C4-2B (cell line): ENCODE measurements around the gene EPB41.

Experiments
- ZFX ChIP-seq: fragments of 450-650 bp; IDR thresholded peaks from 2 replicates; pipeline ENCODE4 v1.6.1; 2017
- TF ChIP-seq, protein P1 (sequence below): fragments of 450-650 bp; conservative IDR thresholded peaks from 2 replicates; pipeline ENCODE4 v1.5.1; 2017; ENCODE audit warnings: mild to moderate bottlenecking

DNA sequence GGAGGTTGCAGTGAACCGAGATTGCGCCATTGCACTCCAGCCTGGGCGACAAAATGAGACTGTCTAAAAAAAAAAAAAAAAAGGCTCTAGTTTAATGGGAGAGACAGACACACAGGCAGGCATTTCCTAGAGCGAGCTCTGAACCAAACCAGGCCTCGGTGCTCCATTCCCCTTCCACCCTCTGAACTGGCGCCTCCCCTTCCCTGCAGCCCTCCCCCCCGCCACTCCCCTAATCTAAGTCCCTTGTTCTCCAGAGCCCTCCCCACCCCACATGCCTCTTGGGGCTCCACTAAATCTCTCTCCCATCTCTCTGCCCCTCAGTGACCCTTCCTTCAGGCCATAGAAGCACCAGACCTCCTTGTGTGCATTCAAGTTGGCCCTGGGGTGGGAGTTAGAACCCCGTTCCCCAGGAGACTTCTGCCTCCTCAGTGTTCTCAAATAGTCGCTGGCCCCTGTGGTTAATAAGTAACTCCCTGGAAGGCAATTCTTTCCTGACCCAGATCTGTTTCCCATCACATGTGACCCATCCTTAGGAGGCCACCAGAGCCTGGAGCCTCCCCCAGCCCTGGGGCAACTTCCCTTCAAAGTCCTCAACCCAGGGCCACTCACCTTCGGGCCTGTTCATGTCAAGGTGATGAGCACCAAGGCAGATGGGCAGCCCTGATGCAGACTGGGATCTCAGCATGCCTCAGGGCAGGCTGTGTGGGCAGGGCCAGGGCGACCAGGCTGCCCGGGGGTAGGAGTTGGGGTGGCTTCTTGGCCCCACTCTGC lies 42.6 kb upstream of the EPB41 start:
- TF ChIP-seq, protein P1, sequence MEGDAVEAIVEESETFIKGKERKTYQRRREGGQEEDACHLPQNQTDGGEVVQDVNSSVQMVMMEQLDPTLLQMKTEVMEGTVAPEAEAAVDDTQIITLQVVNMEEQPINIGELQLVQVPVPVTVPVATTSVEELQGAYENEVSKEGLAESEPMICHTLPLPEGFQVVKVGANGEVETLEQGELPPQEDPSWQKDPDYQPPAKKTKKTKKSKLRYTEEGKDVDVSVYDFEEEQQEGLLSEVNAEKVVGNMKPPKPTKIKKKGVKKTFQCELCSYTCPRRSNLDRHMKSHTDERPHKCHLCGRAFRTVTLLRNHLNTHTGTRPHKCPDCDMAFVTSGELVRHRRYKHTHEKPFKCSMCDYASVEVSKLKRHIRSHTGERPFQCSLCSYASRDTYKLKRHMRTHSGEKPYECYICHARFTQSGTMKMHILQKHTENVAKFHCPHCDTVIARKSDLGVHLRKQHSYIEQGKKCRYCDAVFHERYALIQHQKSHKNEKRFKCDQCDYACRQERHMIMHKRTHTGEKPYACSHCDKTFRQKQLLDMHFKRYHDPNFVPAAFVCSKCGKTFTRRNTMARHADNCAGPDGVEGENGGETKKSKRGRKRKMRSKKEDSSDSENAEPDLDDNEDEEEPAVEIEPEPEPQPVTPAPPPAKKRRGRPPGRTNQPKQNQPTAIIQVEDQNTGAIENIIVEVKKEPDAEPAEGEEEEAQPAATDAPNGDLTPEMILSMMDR, result no peak
- no peak for TF ChIP-seq ZFX
